Stimulated activated CD8-positive, alpha-beta memory T cell treated with anti-CD3 and anti-CD28 coated beads, Interleukin-4, amount 100 ng/mL, for 24 hours (primary cell): ENCODE measurements around the gene B4GALT6.

Experiments
- DNase-seq: peaks from one replicate; pipeline ENCODE4 v3.0.0-alpha.2; 2020; ENCODE audit warnings: low read depth

B4GALT6 gene

DNA sequence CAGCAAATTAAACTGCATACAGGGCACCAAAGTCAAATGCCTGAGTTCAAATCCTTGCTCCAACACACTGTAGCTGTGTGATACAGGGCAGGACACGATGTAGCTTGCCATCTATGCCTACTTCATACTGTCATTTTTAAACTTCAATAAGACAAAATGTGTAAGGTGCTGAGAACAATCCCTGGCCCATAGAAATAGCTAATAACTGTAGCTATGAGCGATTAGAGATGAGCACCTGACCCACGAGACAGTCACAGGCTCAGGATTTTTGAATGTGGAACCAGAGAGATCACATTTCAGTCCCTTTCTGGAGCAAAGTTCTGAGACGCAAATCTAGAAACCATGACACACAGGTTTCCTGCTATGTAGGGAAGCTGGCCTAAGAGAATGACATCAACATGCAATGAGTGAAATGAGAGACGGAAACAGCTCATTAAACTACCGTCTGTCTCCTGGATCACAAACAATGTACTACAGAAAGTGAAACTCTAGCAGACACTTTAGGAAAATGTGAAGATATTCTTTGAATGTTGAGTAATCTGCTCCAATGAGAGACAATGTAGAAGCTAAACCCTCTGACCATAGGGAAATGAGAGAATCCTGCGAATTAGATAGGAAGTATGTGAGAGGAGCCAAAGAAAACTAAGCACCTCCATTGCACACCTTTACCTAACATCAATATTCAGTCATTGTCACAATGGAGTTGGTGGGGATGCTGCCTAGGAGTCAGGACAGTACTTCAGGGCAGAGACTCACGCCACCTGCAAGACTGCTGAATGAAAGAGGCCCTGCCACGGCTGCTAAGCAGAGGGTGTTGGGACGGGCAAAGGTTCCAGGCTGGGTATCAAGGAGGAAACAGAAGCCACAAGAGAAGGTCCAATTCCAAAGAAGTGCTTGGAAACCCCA lies 25.5 kb downstream of the B4GALT6 start:
- DNase-seq = no peak

DNA sequence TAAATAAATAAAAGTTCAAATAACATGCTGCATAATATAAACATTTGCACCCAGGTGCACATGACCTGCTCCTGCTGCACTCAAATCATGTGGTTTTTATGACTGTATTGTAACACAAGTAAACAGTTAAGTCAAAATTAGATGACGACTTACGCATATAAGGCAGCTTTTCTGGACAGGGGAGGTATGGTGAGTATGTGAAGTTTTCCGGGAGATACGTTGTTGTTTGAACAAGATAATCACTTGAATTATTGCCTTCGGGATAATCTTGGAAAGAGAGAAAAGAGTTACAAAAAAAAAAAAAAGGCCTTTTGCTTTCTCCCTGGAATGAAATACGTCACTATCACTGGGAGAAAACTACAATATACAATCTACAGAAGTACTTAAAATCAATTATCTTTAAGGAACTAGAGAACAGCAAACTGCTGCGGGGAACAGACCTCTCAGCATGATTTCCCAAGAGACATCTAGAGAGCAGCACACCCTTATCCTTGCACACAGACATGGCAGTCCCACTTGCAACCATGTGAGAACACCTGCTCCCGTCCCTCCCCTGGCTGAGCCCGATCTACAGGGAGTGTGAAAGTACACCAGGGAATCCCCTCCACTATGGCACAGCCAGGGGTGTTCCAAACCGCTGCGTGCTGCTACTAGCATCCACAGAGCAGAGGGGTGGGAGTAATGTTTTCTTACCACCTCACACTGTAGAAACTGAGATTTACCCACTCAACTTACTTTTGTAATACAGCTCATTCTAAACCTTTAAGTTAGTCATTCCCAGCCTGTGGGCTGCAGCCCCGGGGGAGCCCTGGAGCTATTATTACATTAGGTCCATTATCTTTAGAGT lies 26.3 kb downstream of the B4GALT6 start:
- DNase-seq = no peak

DNA sequence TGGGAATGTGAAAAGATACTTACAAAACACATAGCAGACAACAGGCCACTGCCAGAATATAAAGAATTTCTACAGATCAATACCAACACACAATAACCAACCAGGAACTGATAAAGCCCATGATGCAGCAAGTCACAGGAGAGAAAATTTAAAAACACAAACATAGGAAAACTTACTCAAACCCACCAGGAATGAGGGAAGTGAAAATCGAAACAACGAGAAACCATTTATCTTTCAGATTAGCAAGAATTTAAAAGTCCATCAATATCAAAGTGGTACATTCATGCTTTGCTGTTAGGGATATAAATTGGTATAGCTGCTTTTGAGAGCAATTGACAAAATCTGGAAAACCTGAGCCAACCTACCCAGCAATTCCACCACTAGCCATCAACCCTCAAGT lies 27.6 kb downstream of the B4GALT6 start:
- no peak for DNase-seq

DNA sequence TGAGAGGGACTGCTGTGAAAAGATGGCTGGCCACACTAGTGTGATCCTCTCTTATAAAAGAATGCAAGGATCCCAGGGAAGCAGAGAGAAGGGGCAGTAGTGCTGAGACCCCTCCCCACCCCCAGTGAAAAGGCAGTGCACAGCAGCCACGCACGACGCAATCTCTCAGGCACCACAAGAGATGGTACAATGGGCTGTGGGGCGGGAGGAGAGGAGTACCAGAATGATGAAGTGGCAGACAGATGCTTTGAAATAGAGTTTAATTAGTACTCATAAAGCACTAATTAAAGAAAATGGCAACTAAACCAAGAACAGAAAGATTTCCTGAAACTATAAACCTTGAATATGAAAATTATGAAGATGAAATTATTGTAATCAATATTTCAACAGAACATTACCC lies 29.0 kb downstream of the B4GALT6 start:
- no peak for DNase-seq

DNA sequence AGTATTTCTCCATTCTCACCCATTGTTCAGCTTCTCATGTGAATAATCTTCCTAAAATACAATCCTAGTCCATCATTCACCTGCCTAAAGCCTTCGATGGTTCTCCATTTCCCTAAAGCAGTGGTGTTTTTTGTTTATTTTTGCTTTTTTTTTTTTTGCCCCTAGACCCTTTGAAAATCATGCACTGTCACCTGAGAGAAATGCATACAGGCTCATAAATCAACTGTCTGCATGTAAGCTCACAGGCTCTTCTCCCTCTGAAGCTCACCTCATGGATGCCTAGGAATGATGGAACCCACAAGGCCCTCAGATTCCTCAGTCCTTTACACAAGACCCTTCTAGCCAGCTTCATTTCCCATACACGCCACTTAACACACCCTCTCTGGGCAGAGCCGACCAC lies 31.5 kb downstream of the B4GALT6 start:
- DNase-seq = no peak

DNA sequence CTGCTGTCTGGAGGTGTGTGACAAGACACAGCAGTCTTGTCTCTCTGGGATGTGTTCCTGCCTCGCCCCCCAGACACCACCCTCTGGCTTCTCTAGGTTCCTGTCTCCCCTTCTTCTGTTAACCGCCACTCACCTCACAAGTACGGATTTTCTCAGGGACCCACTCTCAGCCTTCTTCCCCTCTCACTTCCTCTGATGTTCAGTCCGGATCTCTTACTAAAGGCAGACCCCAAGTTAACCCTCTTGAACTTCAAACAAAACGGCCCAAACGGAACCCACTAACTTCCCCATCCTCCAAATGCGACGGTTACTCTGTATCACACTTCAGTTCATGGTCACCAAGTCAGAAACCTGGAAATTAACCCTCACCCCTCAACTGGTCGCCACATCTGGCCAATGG lies 32.0 kb downstream of the B4GALT6 start:
- no peak for DNase-seq

DNA sequence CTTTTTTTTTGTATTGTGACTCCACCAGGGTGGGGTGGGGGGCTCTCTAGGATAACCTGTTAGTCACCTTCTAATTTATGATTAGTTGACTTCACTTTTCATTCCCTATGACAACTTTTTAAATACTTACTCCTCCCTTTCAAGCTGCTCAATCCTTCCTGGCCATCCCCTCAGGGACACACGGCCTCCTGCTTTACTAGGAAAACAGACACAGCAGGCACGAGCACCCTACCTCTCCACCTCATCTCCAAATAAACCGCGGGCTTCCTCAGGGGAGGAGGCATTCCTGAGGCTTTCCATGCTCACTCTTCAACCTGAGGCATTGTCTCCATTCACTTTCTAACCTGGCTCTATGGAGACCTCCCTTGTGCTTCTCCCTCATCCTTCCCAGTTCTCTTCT lies 33.0 kb downstream of the B4GALT6 start:
- DNase-seq = no peak

DNA sequence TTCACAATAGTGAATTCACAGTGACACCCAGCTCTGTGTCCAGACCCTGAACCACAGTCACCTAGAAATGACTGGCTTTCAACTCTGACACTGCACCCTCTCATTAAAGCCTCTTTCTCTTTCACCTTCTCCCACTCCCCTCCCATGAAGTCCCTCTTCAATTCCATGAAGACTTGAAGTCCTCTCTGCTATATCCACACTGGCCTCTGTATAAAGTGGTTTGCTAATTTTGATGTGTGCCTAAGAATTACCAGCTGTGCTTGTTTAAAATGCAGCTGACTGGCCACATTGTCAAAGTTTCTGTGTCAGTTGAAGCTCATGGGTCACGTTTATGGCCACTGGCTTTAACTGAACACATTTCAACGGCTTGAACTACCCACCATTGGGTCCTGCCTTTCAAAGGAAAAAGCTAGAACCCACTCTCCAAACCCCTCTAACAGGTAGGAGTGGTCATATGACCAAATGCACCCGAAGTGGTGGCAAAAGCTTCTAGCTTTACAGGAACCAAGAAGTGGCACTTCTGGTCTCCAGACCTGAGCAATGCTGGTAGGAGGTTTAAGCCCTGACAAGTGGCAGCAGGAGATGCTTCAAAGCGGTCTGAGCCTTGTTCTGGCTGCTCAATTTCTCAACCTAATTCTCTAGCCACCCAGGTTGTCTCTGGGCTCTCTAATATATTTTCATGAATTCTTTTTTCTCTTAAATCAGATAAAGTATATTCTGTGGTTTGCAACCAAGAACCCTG lies 34.2 kb downstream of the B4GALT6 start:
- DNase-seq = no peak

DNA sequence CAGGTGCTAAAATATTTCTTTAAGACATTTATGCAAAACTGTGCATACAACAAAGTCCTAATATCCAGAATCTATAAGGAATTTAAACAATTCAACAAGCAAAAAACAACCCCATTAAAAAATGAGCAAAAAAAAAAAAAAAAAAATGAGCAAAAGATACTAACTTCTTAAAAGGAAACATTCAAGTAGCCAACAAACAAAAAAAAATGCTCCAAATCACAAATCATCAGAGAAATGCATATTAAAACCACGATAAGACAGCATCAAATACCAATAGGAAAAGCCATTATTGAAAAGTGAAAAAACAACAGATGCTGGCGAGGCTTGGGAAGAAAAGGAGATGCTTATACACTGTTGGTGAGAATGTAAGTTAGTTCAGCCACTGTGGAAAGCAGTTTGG lies 34.9 kb downstream of the B4GALT6 start:
- no peak for DNase-seq

DNA sequence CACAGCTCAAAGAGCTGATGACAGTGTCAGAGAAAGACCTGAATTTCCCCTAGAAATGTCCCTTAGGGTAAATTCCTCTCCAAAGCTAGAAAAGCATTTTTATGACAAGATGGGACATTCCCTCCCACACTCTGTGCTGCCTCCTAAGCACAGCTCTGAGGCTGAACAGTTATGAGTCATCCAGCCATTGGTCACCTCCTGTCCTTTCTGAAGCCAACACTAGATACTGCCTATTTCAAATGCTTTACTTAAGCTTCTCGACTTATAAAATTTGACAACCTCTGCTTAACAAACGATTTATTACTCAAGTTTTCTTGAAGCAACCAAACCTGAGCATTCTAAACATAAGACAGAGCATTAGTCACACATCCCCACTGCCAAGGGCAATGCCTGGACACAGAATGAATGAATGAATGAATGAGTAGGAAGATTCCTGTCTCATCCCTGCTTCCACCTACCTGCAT lies 35.4 kb downstream of the B4GALT6 start:
- DNase-seq = no peak

DNA sequence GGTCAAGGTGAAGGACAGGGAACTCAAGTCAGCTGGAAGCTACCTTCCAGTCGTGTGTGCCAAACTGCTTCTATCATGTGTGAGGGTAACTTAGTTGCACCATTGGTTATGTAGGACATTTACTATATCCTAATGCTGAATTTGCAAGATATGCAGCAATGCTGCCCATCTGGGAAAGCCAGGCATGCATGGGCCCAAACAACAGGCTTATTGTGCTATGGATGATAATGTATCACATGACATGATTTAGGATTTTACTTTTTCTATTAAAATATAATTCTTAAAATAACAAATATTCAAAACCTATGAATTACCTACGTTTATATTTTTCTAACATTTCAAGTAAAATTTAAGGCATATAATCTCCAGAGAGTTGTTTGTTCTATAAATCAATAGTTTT lies 35.9 kb downstream of the B4GALT6 start:
- DNase-seq = no peak

DNA sequence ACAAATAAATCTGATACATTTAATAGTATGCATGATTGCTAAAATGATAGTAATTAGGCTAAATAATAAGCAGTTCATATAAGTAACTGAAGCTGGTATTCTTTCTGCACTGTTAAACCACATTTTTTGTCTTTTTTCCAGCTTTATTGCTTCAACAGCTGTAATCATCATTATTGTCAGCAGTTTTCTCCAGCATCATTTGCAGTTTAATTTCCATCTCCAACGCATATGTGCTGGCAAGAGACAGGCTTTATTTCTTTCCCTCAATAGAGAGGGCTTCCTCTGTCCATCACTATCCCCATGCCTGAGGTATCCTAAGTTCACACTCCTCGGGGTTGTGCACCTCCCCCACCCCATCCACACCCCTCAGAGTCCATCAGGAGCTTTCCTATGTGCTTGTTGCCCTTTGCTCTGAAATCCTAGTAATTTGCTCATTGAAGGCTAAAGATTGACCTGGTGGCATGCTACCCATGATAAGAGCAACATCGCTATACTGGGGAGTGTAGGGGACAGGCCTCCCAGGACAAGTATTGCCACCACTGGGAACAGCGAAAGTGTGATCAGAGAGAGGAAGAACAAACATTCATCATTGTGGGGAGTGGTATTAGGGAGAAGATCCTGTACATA lies 37.1 kb downstream of the B4GALT6 start:
- no peak for DNase-seq

DNA sequence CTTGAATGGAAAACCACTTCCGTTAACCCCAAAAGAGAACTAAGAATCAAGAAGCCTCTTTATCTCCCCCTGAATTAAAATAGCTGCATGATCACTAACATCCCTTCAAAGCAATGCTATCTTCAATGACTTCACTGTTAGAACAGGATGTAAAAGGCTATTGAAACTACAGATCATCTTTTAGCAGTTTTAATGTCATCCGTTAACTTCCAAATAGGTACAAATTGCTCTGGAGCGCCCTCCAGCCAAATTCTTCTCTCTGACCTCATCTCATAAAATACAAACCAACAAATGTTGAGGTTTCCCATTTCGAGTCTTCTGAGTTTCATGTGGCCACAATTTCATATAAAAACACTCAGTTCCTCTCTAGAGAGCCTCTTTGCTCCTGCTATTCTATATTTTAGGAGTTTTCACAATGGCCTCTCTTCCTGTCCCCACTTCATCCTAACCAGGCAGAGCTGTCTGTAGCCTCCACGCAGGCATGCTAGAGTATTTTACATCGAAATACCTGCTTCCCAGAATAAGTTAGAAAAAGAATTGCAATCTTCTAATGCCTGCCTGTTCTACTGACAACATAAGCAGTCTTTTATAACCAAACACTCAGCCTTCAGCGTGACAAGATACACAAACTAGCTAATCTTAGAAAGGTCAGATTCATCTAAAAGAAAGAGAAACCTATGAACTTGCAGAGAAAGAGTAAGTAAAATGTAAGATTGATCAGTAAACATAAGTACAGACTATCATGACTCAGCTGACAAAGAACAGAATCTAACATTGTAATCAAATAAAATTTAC lies 37.9 kb downstream of the B4GALT6 start:
- no peak for DNase-seq

DNA sequence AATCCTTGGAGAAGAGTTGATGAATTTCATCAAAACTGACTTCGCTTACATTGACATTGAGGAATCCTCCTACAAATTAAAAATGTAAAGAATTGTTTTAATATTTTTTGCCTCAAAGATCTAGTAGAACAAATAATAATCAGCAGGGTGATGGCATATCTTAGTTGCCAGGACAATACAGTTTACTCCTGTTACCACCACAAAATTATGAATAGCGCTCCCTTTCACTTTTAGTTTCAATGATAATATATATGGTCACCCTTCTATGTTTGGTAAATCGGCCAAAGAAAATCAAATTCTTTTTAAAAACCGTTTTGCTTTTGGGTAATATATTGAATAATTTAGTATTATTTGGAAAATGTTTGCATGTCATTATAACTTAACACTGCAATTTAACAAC lies 39.0 kb downstream of the B4GALT6 start:
- DNase-seq = no peak

DNA sequence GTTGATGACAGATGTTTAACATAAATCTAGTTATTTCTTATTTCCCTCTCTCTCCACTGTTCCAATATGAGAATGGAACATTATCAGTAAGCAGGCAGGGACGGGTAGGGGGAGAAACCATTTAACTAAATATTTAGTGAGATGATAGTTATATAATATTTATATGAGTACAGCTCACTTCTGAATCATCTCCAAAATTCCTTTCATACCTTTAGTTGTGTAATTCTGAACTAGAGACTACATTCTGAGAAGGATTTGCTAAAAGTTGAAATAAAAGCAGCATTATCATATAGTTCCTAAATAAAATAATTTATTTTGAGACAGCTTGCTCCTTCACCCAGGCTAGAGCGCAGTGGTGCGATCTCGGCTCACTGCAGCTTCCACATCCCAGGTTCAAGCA lies 41.4 kb downstream of the B4GALT6 start:
- DNase-seq = no peak

DNA sequence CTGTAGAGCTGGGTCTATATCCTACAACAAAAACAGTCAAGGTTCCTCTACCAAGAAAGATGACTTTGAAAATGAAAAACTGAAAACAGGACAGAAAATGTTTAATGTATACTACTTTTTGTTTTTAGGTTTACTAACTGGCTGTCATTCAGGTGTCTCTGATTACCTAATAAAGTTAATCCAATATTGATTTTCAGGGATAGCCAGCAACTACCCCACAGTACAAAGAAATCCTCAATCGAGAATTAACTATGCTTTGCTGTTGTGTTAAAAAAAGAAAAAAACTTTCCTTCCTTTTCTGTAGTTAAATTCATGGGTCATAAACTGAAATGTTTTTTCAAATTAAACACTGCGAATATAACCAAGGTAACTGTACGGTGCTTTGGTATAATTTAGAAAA lies 46.9 kb downstream of the B4GALT6 start:
- no peak for DNase-seq

DNA sequence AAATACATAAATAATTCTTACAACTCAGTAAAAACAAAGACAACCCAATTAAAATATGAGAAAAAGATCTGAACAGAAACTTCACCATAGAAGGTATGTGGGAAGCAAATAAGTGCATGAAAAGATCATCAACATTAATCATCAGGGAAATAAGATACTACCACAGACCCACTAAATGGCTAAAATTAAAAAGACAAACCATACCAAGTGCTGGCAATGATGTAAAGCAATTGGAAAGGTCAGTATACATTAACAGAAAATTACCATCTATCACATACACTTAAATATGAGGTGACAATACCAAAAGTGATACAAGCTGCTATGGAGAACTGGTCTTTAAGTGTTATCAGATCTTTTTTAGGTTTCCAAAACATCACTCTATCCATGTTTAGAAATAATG lies 48.0 kb downstream of the B4GALT6 start:
- DNase-seq = no peak

DNA sequence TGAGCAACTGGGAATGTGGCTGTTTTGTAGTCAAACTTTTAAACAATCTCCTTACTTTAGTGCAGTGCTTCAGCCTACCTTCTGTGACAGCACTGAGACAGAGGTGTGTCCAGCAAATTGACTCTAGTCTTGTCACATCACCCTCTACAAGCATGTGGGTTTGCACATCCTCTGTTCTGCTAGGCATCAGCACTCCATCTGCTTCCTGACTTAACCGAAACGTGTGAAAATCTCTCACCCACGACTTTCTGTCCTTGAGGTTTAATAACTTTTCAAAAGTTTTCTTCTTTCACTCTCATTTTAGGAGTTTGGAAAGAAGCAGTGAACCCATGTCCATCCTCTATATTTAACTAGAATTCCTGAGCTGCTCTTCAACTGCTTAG lies 50.1 kb downstream of the B4GALT6 start:
- no peak for DNase-seq

DNA sequence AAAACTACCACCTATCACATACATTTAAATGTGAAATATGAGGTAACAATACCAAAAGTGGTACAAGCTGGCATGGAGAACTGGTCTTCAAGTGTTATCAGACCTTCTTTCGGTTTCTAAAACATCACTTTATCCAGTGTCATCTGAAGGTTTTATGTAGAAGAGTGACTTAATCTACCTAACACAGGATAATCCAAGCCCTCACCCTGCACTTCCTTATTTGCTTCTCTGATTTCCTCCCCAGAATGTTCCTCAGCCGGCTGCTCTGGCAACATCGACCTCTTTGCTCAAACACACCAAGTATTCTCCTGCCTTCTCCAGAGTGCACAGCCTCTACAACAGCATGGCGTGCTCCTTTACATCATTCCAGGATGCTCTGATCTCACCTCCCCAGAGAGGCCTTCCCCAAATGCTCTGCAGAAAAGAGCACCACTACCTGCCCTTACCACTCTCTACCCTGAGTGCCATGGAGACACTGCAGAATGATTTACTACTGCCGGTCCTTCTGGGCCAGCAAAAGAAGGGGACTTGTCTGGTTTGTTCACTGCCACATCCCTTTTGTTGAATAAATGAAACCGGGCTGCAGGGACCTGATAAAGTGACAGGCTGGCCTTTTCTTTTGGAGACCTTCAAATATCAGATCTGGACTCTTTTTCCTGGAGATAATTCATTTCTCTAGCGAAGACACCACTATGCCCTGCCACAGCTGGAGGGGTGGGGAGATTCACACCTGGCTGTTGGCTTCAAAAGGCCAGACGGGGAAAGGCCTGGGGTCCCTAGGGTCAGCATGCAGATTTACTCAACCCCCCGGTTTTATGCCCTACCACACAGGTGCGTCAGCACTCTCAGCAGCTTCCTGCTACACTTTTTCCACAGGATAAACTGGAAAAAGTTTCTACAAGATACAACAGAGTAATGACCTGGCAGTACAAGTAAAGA lies 50.7 kb downstream of the B4GALT6 start:
- no peak for DNase-seq

DNA sequence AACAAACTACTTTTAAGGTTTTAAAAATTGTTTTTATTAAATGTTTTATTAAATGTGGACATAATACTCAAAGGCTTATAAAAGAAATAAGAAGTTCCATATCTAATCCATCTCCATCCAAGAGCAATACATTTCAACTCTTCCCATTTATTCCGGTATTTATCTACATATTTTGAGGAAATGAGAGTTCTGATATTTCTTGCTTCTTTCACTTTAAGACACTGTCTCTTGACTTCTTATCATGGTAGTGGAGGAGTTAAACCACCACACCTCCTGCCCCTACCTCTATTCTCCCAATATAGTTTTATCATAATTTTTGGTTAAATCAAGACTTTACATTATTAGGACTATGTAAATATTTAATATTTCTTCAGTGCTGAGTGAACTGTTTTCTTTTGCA lies 52.0 kb downstream of the B4GALT6 start:
- DNase-seq = no peak
